Measurements from ENCODE around the gene HOXB1.
"Not testable (repeated sequence)": the region's sequence is repeated elsewhere in the genome, so short reads cannot be mapped to it uniquely, and the experiment has no call there.

HOXB1 gene

GRCh38 chr17:48544349-48545021 is 13.7 kb upstream of the HOXB1 start:
- no peak for DNase-seq (ENCODE audit: low read depth, low spot score)

GRCh38 chr17:48543854-48544348 is 13.1 kb upstream of the HOXB1 start:
- no peak for DNase-seq (ENCODE audit: low read depth, low spot score)

GRCh38 chr17:48543107-48543853 is 12.5 kb upstream of the HOXB1 start:
- DNase-seq (ENCODE audit: low read depth, low spot score) = no peak

GRCh38 chr17:48542698-48543106 is 11.9 kb upstream of the HOXB1 start:
- no peak for DNase-seq (ENCODE audit: low read depth, low spot score)

GRCh38 chr17:48542114-48542656 is 11.4 kb upstream of the HOXB1 start:
- DNase-seq (ENCODE audit: low read depth, low spot score) = no peak

GRCh38 chr17:48541577-48542113 is 10.8 kb upstream of the HOXB1 start:
- no peak for DNase-seq (ENCODE audit: low read depth, low spot score)

GRCh38 chr17:48541036-48541576 is 10.3 kb upstream of the HOXB1 start:
- no peak for DNase-seq (ENCODE audit: low read depth, low spot score)

GRCh38 chr17:48540213-48540612 is 9.4 kb upstream of the HOXB1 start:
- no peak for DNase-seq (ENCODE audit: low read depth, low spot score)

- DNase-seq (ENCODE audit: low read depth, low spot score) = no peak
Measured at GRCh38 chr17:48539177-48539576, 8.4 kb upstream of the HOXB1 start.

GRCh38 chr17:48537316-48537715 is 6.5 kb upstream of the HOXB1 start:
- DNase-seq (ENCODE audit: low read depth, low spot score) = no peak

- not testable (repeated sequence) for DNase-seq (ENCODE audit: low read depth, low spot score)
Measured at GRCh38 chr17:48535793-48536559, 5.2 kb upstream of the HOXB1 start.

- no peak for DNase-seq (ENCODE audit: low read depth, low spot score)
Measured at GRCh38 chr17:48532261-48532660, 1.4 kb upstream of the HOXB1 start.

- DNase-seq (ENCODE audit: low read depth, low spot score) = no peak
Measured at GRCh38 chr17:48530208-48530886, 464 bp downstream of the HOXB1 start.

- no peak for DNase-seq (ENCODE audit: low read depth, low spot score)
Measured at GRCh38 chr17:48529683-48530009, 1.2 kb downstream of the HOXB1 start.

GRCh38 chr17:48528936-48529682 is 1.7 kb downstream of the HOXB1 start:
- no peak for DNase-seq (ENCODE audit: low read depth, low spot score)

- DNase-seq (ENCODE audit: low read depth, low spot score) = no peak
Measured at GRCh38 chr17:48528153-48528935, 2.5 kb downstream of the HOXB1 start.

GRCh38 chr17:48527547-48527932 is 3.3 kb downstream of the HOXB1 start:
- DNase-seq (ENCODE audit: low read depth, low spot score) = no peak

GRCh38 chr17:48526608-48527546 is 3.9 kb downstream of the HOXB1 start:
- DNase-seq (ENCODE audit: low read depth, low spot score) = no peak
